Coronary artery (tissue), 2 donors: Measurements from ENCODE around the gene SYMPK.
A peak's percentile ranks its signal among the peaks of the same experiment; 100 is the strongest.

Experiments used
- DNase-seq: peaks from one replicate; pipeline ENCODE4 v3.0.0-alpha.2; 2017; ENCODE audit warnings: low spot score
- H3K27ac ChIP-seq, 2 donors: fragments of 200-600 bp; sonication (generic); one replicate each; pipeline ENCODE4 v1.5.1; 2016 to 2019
- H3K4me3 ChIP-seq: fragments of 200-600 bp; sonication (generic); 2 replicates; pipeline ENCODE4 v1.5.1; 2016; ENCODE audit warnings: mild to moderate bottlenecking, moderate library complexity
- CTCF ChIP-seq: fragments of 200-600 bp; sonication (generic); IDR thresholded peaks from one replicate; pipeline ENCODE4 v1.5.1; 2019; ENCODE audit warnings: antibody characterized with exemption

SYMPK gene

GRCh38 chr19:45798995-45799517, 63.9 kb downstream of the SYMPK start:
- no peak for DNase-seq
- no peak overlapping the region for H3K4me3 ChIP-seq
- TF ChIP-seq CTCF = peak; percentile 86
- peak overlapping the region in 1 of 2 donors; percentile 63 for H3K27ac ChIP-seq

- DNase-seq = no peak
- TF ChIP-seq CTCF = no peak
Measured at GRCh38 chr19:45794627-45795026, 68.3 kb downstream of the SYMPK start.

GRCh38 chr19:45793876-45794275, 69.1 kb downstream of the SYMPK start:
- DNase-seq = no peak

More at GRCh38 chr19:45794627-45795026, 68.3 kb downstream of the SYMPK start:
- Histone ChIP-seq H3K27ac (no peak overlapping the region), H3K4me3 (no peak overlapping the region)

GRCh38 chr19:45793178-45793564, 69.8 kb downstream of the SYMPK start:
- TF ChIP-seq CTCF = no peak
- H3K27ac ChIP-seq = peak overlapping the region in 1 of 2 donors; percentile 49
- peak overlapping the region; percentile 45 for H3K4me3 ChIP-seq
- no peak for DNase-seq

More at GRCh38 chr19:45793876-45794275, 69.1 kb downstream of the SYMPK start:
- Histone ChIP-seq H3K27ac (no peak overlapping the region), H3K4me3 (no peak overlapping the region)
- no peak for TF ChIP-seq CTCF

- peak; percentile 99 for DNase-seq
- TF ChIP-seq CTCF = no peak
- Histone ChIP-seq H3K4me3 (peak within 1 kb of the TSS; percentile 93), H3K27ac (peak within 1 kb of the TSS; percentile 66 to 94)
Measured at GRCh38 chr19:45792470-45793177, 70.3 kb downstream of the SYMPK start, which contains the start of gene DMWD. Gene DMWD (minus strand): TSS chr19:45792845. CDS start chr19:45792756, 89 bp downstream.

- DNase-seq = no peak
- Histone ChIP-seq H3K4me3 (peak overlapping the region; percentile 93), H3K27ac (peak overlapping the region; percentile 66 to 94)
- no peak for TF ChIP-seq CTCF
Measured at GRCh38 chr19:45791744-45792469, 71.0 kb downstream of the SYMPK start.
